Activated T-cell treated with anti-CD3 and anti-CD28 coated beads for 4 hours (primary cell): ENCODE measurements around the gene COX5B.
A peak's percentile ranks its signal among the peaks of the same experiment; 100 is the strongest.
"Not testable (repeated sequence)": the region's sequence is repeated elsewhere in the genome, so short reads cannot be mapped to it uniquely, and the experiment has no call there.

Experiments used
- DNase-seq: peaks from one replicate; pipeline ENCODE4 v3.0.0-alpha.2; 2020

The COX5B gene

DNA sequence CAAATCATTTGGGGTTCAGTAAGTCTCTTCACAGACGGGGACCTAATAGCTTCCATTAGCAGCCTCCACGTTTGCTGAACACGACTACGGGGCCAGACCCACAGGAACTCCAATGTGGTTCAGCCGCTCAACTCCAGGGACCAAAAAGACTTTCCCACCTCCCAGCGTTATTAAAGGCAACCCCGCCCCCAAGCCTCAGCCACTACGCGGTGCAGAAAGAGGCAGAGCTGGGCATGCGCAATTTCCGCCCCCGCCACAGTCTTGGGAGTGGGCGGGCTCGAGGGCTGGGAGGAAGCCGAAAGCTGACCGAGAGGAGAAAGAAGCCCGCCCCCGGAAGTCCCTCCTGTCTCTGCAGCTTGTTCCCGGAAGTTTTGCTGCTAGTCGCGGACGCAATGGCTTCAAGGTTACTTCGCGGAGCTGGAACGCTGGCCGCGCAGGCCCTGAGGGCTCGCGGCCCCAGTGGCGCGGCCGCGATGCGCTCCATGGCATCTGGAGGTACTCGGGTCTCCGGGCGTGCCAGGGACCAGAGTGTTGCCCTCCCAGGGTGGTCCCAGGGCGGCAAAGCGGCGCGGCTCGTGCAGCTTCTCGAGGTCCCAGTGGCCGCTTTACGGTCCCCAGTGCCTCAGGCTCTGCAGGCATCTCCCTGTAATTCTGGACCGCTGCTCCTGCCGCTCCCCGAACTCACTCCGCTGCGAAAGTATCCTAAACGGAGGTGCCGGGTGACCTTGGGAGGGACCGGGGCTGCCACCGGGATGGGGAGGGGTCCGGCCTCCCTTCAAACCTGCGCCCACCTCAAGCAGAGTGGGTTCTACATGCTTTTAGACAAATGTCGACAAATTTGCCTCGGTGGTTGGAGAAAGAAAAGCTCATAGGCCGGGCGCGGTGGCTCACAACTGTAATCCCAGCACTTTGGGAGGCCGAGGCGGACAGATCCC, at the start of gene COX5B:
COX5B (plus strand) TSS at position 368 of the 935 bp plus-strand sequence; CDS start at position 393, 25 bp downstream.
- DNase-seq = peak; percentile 99

- DNase-seq = not testable (repeated sequence)
Measured at GRCh38 chr2:97596180-97596579, 49.7 kb upstream of the COX5B start.

DNA sequence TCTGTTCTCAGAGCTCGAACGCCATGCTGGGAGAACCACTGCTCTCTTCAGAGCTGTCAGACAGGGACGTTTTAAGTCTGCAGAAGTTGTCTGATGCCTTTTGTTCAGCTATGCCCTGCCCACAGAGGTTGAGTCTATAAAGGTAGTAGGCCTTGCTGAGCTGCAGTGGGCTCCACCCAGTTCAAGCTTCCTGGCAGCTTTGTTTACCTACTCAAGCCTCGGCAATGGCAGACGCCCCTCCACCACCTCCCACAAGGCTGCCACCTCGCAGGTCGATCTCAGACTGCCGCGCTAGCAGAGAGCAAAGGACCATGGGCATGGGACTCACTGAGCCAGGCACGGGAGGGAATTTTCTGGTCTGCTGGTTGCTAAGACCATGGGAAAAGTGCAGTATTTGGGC, 44.3 kb upstream of the COX5B start:
- not testable (repeated sequence) for DNase-seq

- DNase-seq = not testable (repeated sequence)
Measured at GRCh38 chr2:97605109-97605508, 40.8 kb upstream of the COX5B start.

GRCh38 chr2:97605524-97606339, 40.1 kb upstream of the COX5B start:
- DNase-seq = not testable (repeated sequence)

- not testable (repeated sequence) for DNase-seq
Measured at GRCh38 chr2:97608745-97609144, 37.1 kb upstream of the COX5B start.

GRCh38 chr2:97611895-97612294, 34.0 kb upstream of the COX5B start:
- not testable (repeated sequence) for DNase-seq

GRCh38 chr2:97615746-97616145, 30.1 kb upstream of the COX5B start:
- DNase-seq = not testable (repeated sequence)

GRCh38 chr2:97617911-97618310, 28.0 kb upstream of the COX5B start:
- no peak for DNase-seq

DNA sequence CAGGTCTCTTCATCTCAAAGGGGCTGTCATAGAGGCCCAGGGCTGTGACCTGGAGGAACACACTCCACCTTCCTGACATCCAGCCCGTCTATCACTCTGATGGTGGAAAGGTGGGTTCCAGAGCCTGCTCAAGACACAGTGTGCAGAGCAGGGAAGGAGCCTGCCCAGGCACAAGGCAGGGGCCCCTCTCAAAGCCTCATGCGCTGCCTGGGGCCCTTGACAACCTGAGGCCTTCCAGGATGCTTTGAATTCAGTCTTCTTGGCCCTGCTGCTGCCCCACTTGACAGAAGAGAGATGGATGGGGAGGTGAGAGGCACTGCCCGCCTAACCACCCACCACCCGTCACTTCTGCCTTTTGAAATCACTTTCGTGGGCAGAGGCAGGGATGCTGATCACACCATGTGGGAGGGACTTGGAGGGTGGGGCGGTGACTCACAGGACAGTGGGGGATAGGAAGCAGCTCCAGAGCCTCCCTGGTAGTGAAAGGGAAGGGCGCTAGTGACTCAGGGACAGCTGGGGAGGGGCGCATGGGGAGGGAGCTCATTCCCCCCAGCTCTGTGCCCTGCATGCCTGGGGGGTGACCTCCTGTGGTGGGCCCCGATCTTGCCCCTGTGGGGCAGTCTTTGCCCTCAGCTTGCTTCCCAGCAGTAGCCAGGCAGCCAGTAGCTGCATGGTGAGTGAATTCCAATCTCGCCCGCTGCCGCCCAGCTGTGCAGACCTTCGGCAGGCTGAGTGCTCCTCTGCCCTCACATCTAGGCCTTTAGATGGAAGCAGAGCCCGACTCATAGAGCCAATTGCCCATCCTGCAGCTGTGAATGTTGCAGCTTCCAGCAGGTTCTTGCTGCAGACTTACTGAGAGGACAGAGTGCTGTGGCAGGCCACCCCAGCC, 26.7 kb upstream of the COX5B start:
- DNase-seq = not testable (repeated sequence)

GRCh38 chr2:97620492-97620891, 25.4 kb upstream of the COX5B start:
- not testable (repeated sequence) for DNase-seq

GRCh38 chr2:97622976-97623375, 22.9 kb upstream of the COX5B start:
- DNase-seq = not testable (repeated sequence)

DNA sequence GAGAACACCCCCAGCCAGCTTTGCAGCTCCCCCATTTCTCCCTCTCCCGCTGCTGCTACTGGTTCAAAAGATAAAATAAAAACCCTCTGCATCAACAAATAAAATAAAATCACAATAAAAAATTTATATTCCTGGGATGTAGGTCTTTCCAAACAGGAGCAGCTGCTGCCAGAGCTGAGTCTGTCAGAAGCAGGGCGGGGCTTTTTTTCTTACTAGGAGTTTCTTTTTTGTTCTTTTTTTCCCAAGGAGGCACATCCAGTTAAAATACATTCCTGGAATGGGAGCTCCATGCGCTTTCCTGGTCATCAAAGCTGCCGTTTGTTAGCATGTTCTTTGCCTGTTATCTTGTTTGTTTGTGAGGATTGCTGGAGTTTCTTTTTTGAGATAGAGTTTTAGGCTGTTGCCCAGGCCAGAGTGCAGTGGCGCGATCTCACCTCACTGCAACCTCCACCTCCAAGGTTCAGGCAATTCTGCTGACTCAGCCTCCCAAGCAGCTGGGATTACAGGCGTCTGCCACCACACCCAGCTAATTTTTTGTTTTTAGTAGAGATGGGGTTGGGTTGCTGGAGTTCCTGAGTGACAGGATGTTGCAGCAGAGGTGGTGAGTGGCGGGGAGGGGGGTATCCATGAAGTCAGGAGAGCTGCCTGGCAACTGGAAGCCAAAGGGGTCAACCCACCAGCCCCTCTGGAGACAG, 20.4 kb upstream of the COX5B start:
- not testable (repeated sequence) for DNase-seq

DNA sequence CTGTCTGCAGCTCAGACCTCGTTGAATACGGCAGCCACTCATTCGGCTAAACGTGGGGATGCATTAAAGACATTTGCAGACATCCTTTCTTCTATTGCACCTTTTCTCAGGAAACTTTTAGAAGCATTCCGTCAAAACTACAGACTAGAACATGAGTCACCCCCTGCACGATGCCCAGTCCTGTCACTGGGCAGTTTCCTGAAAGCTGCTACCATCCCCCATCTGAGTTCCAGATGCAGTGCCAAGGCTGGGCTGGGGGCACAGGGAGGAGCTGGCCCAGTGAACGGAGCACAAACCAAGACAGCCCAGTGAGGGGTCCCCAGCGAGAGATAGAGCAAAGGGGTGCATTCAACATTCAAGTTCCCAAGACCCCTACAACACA, 19.8 kb upstream of the COX5B start:
- DNase-seq = not testable (repeated sequence)

- no peak for DNase-seq
Measured at GRCh38 chr2:97644023-97644717, 1.7 kb upstream of the COX5B start.

DNA sequence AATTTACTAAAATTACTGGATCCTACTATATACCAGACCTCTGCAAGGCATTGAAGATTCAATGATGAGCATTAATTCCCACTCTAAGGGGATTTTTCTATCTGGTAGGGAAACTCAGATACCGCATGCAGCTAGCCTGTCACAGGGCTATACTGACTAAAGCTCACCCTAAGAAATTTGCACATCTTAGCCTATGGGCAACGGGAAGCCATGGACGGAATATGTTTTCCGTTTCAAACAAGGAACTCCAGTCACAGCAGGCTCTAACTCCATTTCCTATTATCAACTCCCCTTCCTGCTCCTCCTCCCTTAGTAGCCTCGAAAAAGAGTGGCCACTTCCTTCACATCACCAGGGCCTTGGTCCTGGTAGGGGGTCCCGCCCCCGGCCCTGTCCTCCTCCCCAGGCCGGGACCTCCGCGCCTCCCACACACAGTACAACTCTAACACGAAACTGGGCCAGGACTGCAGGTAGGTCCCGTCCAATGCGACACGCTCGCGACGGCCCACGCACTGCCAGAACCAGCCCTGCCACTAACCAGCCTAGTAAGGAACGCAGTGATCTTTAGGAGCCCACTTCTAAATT, 659 bp upstream of the COX5B start:
- peak; percentile 27 for DNase-seq

- DNase-seq = no peak
Measured at GRCh38 chr2:97646977-97647376, 1.1 kb downstream of the COX5B start.

- no peak for DNase-seq
Measured at GRCh38 chr2:97651114-97651513, 5.3 kb downstream of the COX5B start.

GRCh38 chr2:97653473-97653872, 7.6 kb downstream of the COX5B start:
- no peak for DNase-seq

DNA sequence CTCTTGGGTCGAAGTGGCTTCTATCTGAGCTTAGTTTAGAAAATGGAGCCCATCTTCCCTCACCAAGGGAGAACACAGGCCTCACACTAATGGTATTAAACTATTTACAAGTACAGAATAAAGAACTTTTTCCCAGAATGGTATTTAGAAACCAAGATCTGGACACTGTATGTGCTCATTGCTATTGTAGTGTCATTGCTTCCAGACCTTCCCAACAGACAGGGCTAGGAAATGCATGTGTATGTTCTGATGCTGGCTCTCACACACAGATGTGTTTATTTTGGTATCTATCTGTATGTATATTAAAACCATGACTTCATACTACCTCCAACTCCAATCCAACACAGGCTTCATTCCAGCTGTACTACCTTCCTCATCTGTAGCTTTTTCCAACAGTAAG, 8.0 kb downstream of the COX5B start:
- no peak for DNase-seq

DNA sequence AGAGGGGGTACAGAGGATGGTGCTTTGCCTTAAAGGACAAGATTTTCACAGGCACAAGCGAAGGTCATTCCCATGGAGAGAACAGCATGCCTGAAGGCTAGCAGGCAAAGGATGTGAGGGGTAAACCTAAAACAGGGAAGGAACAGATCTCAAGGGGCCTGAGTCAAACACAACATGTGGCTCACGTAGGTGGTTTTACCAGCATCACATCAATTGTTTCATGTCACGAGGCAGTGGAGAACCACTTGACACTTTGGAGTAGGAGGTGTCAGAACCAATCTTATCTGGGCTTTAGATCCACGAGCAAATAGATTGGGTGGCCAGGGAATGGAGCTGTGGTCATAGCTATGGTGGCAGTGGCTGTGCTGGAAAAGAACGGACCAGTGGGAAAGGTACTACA, 8.4 kb downstream of the COX5B start:
- DNase-seq = no peak
